GM13976 (cell line): Measurements from ENCODE around the gene FAM83B.

Experiments
- DNase-seq: peaks from one replicate; pipeline ENCODE4 v3.0.0; 2012; ENCODE audit warnings: low spot score
- CTCF ChIP-seq: IDR thresholded peaks from 2 replicates; pipeline ENCODE4 v1.5.1; 2012; ENCODE audit warnings: borderline replicate concordance, mild to moderate bottlenecking; ENCODE audit not compliant: insufficient read depth; ENCODE audit errors: extremely low read depth, missing control alignments, control extremely low read depth
- in situ Hi-C: fragments of 300-500 bp; cut with MboI; formaldehyde crosslinking; loops from one replicate; pipeline ENCODE4 v1.12.0; 2022; ENCODE audit warnings: low sequenced_read_pairs, mixed read lengths, inconsistent platforms; ENCODE audit not compliant: unreplicated experiment

Gene FAM83B

GRCh38 chr6:54897462-54898189 is 51.1 kb downstream of the FAM83B start:
- TF ChIP-seq CTCF: no peak
- in situ Hi-C loops: no loop called here
- DNase-seq: no peak

DNA sequence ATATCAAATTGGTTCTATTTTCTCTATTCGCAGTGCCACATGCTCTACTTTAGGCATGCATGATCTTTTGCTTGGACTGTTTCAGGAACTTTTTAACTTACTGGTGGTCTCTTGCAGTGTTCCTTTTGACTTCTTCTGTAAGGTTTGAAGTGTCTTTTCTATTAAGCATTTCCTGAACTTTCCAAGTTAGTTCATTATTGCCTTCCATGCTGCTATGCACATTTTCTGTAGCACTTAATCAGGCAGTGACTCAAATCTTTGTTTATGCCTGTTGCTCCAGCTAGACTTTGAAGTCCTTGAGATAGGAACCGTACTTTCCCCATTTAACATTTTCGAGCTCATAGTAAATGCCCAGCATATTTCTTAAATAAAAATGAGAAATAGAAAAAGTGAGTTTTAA is 52.2 kb downstream of the FAM83B start:
- TF ChIP-seq CTCF: no peak
- DNase-seq: no peak
- in situ Hi-C loops: no loop called here

GRCh38 chr6:54899442-54899841 is 52.9 kb downstream of the FAM83B start:
- DNase-seq: no peak
- in situ Hi-C loops: no loop called here
- no peak for TF ChIP-seq CTCF

GRCh38 chr6:54899986-54900385 is 53.4 kb downstream of the FAM83B start:
- in situ Hi-C loops: no loop called here
- no peak for TF ChIP-seq CTCF
- DNase-seq: no peak

- in situ Hi-C loops: no loop called here
- DNase-seq: no peak
- no peak for TF ChIP-seq CTCF
These were observed 54.1 kb downstream of the FAM83B start for GRCh38 chr6:54900666-54901065.

DNA sequence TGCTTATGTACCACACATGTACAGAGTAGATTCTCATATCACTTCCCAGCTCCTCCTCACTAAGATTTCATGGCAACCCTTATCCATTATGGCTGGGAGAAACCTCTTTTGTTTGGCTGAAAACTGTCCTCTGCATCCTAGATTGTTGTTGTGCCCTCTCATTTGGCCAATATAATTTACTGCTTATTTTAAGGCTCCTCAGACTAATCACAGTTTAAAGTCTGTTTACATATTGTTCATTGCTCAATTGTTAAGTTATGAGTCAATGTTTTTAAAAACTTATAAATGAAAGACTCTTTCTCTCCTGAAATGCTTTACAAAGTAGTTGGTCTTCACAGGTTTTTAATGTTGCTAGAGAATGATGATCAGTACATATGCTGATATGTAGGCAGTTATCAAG is 57.3 kb downstream of the FAM83B start:
- in situ Hi-C loops: no loop called here
- TF ChIP-seq CTCF: no peak
- DNase-seq: no peak

GRCh38 chr6:54907355-54907754 is 60.8 kb downstream of the FAM83B start:
- TF ChIP-seq CTCF: no peak
- in situ Hi-C loops: no loop called here
- DNase-seq: peak; percentile 7
